DMS153 treated with DMSO at 0.1 percent for 48 hours (cell line): ENCODE results near the gene ARHGAP30.
"Not testable (repeated sequence)": the region's sequence is repeated elsewhere in the genome, so short reads cannot be mapped to it uniquely, and the experiment has no call there.

Experiments
- DNase-seq: peaks from one replicate; lab custom pipeline; 2025; ENCODE audit not compliant: unreplicated experiment; lab: John Stamatoyannopoulos, UW

The ARHGAP30 gene

GRCh38 chr1:161018631-161018930, 51.1 kb downstream of the ARHGAP30 start:
- no peak for DNase-seq

GRCh38 chr1:161017756-161018630, 51.7 kb downstream of the ARHGAP30 start:
- no peak for DNase-seq

GRCh38 chr1:161017181-161017580, 52.5 kb downstream of the ARHGAP30 start:
- DNase-seq: not testable (repeated sequence)

GRCh38 chr1:161016683-161017082, 53.0 kb downstream of the ARHGAP30 start:
- DNase-seq: not testable (repeated sequence)

GRCh38 chr1:161013488-161014230, 56.0 kb downstream of the ARHGAP30 start:
- peak; percentile 66 for DNase-seq

- DNase-seq: no peak
These were observed 56.6 kb downstream of the ARHGAP30 start for GRCh38 chr1:161013131-161013487.

- no peak for DNase-seq
These were observed 57.3 kb downstream of the ARHGAP30 start for GRCh38 chr1:161012420-161012819.

GRCh38 chr1:161009602-161010211, 60.0 kb downstream of the ARHGAP30 start:
- no peak for DNase-seq

GRCh38 chr1:161008869-161009510, 60.7 kb downstream of the ARHGAP30 start:
- no peak for DNase-seq

- DNase-seq: no peak
These were observed 62.3 kb downstream of the ARHGAP30 start for GRCh38 chr1:161007369-161007768.

- no peak for DNase-seq
These were observed 63.1 kb downstream of the ARHGAP30 start for GRCh38 chr1:161006563-161006962.

- DNase-seq: no peak
These were observed 68.2 kb downstream of the ARHGAP30 start for GRCh38 chr1:161001525-161001924.

GRCh38 chr1:161000736-161001480, 68.8 kb downstream of the ARHGAP30 start:
- DNase-seq: no peak

- DNase-seq: no peak
These were observed 70.3 kb downstream of the ARHGAP30 start for GRCh38 chr1:160999376-160999775.

- no peak for DNase-seq
These were observed 72.2 kb downstream of the ARHGAP30 start for GRCh38 chr1:160997323-160998038.
